ENCODE measurements around the gene PPARA. TPM values are rescaled to one million over a fixed set of nuclear protein-coding genes. Genes with fewer than 3 reads are reported as not detected.
A peak's percentile ranks its signal among the peaks of the same experiment; 100 is the strongest.

The PPARA gene
- total and polyA plus RNA-seq, 9 of the 15 experiments (the other 6 are each of a cell fraction or from before 2014, with no cell fraction given): 0.64 to 5.3 (median 3.5) TPM

DNA sequence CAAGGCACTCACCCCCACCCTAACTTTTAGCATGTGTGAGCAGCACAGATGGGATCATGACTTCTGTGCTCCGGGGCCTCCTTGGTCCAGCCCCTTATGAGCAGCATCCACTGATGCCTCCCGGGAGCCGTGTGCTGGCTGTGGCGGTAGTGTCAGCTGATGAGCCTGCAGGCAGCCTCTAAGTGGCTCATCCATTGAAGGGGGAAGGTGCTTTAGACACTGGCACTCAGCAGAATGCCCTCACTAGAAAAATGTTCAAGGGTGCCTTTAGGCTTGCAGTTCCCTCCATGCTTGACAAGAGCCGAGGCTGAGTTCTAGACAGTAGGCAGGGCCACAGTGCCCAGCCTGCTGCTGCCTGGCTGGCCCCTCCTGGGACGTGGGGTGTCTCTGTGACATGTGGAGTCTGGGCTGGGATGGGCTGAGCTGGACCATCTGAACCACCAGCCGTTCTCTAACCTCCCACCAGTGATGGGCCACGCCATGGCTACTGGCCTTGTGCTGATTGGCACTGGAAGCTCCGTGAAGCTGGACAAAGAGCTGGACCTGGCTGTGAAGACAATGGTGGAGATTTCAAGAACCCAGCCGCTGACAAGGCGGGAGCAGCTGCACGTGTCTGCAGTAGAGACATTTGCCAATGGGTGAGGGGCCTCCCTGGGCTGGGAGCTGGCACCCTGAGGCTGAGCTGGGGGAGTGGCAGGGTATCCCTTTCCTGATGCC is 123.3 kb downstream of the PPARA start:
- TF ChIP-seq RBFOX2 (IDR thresholded peaks at IDR 0.05; ENCODE audit: low read depth, low read length) (0 out of 2 replicates have a peak, but pooled peaks have one; percentile 6), ETV6 (IDR thresholded peaks at IDR 0.05; ENCODE audit: borderline replicate concordance in 1 of 2, low read depth in 2 of 2, low read length in 1 of 2) (no peak), ETV6 (CRISPR knock-in tag; IDR thresholded peaks at IDR 0.05; ENCODE audit: borderline replicate concordance) (no peak), ZNF609 (CRISPR knock-in tag; IDR thresholded peaks at IDR 0.05; ENCODE audit: borderline replicate concordance) (no peak), CLOCK (CRISPR knock-in tag; IDR thresholded peaks at IDR 0.05; ENCODE audit: borderline replicate concordance) (no peak)
- TF ChIP-seq, protein P1, sequence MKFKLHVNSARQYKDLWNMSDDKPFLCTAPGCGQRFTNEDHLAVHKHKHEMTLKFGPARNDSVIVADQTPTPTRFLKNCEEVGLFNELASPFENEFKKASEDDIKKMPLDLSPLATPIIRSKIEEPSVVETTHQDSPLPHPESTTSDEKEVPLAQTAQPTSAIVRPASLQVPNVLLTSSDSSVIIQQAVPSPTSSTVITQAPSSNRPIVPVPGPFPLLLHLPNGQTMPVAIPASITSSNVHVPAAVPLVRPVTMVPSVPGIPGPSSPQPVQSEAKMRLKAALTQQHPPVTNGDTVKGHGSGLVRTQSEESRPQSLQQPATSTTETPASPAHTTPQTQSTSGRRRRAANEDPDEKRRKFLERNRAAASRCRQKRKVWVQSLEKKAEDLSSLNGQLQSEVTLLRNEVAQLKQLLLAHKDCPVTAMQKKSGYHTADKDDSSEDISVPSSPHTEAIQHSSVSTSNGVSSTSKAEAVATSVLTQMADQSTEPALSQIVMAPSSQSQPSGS (CRISPR knock-in tag; IDR thresholded peaks at IDR 0.05): no peak
- FAIRE-seq (no peak), DNase-seq (ENCODE audit: extremely low read depth in 1 of 4, low spot score in 3 of 4) (no peak), ATAC-seq (no peak)
- Histone ChIP-seq H3K4me2 (ENCODE audit: insufficient read depth, low read length) (no peak overlapping the region), H2AFZ (ENCODE audit: low read depth, low read length) (no peak overlapping the region), H3K79me2 (ENCODE audit: control insufficient read depth, insufficient read depth, low read length) (peaks cover 10% of the 10 kb centered on the region), H3K36me3 (ENCODE audit: control insufficient read depth, insufficient read depth, low read length) (peaks cover 59% of the 10 kb centered on the region; the same call in 2 of the 3 replicates), H3K27me3 (ENCODE audit: control insufficient read depth in 2 of 2, insufficient read depth in 2 of 2, low read length in 2 of 2) (no peaks in the 10 kb centered on the region), H3K27ac (ENCODE audit: extremely low read depth, low read depth, low read length) (no peak overlapping the region), H3K4me3 (no peak overlapping the region), H3K9me1 (ENCODE audit: control insufficient read depth, insufficient read depth, low read length) (peaks cover 2% of the 10 kb centered on the region), H3K4me1 (replicated peaks in 1 of 2; ENCODE audit: control insufficient read depth in 2 of 2, insufficient read depth in 2 of 2, low read length in 2 of 2) (peaks cover 0 to 13% of the 10 kb centered on the region in 2 experiments; a peak in 3 of 5 replicates), H3K9ac (ENCODE audit: insufficient read depth in 1 of 2, low read depth in 2 of 2, low read length in 2 of 2) (no peak overlapping the region), H3K9me3 (replicated peaks; ENCODE audit: control insufficient read depth, insufficient read depth, low read depth, low read length) (no peaks in the 10 kb centered on the region), H4K20me1 (replicated peaks; ENCODE audit: control insufficient read depth, insufficient read depth, low read length) (no peaks in the 10 kb centered on the region)
- no TSS peak for BruUV-seq (replicated peaks)
- intact Hi-C loops (cut with micrococcal nuclease) (no loop called here), in situ Hi-C loops (cut with MboI) (no loop called here)
- 95% methylated on average over 10 of the region's 12 CpGs for WGBS (ENCODE audit: insufficient coverage, low coverage, missing lambda C conversion rate)
- ChIA-PET POLR2A (interaction anchor here (0.7 kb wide), 1 partner anchor 17 kb away, joined by 3 read pairs; no protein-coding TSS in a partner anchor), CTCF (ENCODE audit: low intra/inter-chr PET ratio) (no interaction called here)

Data from K562 (cell line).